SKM-1 (cell line): ENCODE data around the gene TIMP2.

Experiments
- DNase-seq: peaks from one replicate; lab custom pipeline; 2025; ENCODE audit not compliant: unreplicated experiment; lab: John Stamatoyannopoulos, UW

The TIMP2 gene

DNA sequence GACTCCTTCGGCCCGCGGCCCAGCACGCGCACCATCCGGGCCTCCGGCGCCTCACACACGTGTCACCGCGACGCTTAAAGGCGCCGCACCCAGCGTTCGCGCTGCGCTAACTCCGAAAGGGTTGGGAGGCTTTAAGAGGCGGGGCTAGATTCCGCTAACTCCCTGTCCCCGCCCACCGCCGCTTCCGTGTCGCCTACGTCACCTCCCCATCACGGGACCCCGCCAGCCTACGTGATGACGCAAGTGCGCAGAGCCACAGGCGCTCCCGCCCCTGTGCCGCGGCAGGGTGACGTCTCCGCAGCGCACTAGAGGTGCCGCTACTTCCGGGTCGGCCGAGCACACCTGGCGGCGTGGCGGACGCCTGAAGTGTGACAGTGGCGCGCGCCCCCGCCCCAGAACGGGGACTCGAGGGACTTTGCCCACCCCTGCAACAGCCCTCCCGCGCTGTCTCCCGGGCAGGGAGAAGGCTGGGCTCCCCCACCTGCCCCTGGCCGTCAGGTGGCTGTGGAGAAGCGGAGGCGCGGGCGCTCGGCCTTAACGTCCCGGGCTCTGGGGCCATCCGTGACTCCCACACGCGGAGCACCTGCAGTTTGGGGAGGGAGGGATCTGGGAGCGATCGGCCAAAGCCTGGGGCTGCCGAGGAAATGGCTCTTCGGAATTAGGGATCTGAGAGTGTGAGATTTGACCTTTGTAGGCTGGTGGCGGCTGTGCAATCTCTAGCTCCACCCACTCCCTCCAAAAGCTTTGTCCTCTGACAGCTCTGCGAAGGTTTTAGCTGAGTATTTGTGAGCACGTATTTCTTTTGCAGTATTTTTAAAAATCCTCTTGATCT is 84.2 kb downstream of the TIMP2 start, which contains the start of gene USP36:
Gene USP36 (minus strand): TSS at position 35 of the 832 bp plus-strand sequence. CDS start 4,451 bp downstream, outside the sequence.
- peak; percentile 93 for DNase-seq

DNA sequence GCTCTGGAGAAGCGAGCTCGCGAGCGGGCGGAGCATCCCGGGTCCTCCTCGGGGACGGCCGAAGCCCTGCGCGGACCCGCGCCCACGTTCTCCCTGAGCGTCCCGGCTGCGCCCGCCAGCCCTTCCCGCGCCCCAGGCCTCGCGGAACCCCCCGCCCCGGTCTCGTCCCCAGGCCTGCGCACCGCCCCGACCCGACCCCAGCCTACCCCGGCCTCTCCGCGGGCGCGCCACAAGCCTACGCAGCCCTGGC is 84.7 kb downstream of the TIMP2 start:
- DNase-seq, result no peak

DNA sequence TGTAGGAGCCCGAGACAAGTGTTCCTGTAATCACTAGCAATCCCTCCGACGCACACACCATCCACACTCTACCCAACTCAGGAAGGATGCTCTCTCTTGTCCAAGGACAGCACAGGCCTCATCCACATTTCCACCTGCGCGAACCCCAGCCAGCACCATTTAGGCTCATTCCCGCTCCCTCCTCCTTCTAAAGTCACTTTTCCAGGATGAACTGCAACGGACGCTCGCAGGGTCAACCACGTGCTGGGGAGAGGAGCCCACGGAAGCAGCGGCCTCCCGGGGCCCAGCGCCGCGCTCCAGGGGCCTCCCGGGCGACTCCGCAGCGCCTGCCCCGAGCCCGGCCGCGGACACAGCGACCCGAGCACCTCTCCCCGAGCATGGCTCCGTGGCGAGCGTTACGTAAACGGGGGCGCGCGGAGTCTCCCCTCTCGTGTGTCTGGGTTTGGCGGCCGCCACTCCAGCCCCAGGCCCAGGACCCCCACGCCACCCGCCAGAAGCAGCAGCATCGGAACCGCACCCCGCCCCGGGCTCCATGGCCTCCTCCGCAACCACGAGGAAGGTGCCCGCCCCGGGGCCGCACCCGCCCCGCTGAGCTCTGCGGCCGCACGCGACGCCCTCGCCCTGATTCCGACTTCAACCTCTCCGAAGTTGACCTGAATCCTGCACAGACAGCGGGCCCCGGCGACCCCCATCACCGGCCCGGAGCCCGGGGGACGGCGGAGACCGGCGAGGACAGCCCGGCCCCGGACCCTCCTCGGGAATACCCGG is 85.2 kb downstream of the TIMP2 start:
- no peak for DNase-seq

DNA sequence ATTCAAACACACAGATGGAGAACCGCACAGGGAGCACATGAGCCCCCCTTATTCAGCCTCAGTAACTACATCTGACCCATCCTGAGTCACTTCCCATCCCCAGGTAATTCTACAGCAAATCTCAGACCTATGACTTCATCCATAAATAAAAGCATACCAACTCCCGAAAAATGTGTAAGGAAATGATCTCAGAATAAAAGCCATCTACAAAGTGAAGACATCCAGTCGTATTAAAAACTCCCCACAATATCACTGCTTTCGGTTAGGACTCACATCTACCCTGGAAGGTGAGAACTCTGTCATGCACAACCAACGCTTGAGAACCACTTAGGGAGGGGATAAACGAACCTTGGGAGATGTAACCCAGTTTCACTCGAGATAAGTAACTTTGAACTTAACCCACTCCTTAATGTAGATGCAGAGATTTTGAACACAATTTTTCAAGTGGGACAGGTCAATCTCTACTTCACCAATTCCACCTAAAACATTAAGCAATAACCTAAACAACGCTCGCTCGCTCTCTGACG is 85.9 kb downstream of the TIMP2 start:
- DNase-seq, result no peak

DNA sequence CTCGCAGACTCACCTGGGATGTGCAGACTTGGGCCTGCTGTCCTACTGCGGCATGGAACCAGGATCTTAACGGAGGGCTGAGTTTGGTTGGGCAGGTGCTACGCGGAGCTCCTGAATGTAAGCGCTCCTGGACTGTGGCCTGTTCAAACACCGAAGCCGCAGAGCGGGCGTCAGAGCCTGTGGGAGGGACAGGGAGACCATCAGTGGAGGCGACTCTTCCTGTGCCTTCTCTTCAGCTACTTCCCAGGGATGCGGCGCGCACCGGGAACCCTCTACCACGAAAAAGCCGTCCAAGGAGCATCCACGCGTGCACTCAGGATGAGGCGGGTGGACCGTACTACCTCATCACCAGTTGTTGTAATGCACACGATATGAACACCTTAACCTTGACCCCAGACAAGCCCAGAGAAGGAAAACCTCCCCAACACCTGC is 86.6 kb downstream of the TIMP2 start:
- DNase-seq, result no peak

DNA sequence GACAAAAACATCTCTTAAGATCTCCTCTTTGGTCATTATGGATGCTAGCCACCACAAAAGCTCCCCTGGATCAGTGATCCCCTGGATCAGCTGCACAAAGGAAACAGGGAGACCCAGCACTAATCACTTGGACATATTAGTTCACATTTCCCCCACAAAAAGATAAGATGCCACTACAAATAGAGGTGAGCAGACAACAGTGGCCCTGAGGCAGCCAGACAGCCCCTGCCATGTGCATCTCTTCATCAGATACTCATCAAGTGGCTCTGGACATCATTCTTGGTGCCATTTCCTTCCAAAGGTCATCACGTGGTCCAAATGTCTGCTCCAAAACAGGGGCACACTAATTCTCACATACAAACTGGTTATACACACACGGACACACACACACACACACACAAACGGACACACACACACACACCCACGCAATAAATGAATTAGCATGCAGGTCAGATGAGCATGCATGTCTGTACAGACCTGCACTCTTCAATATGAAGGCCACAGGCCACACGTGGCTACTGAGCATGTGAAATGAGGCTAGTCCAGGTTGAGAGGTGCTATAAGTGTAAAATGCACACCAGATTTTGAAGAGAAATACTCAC is 88.7 kb downstream of the TIMP2 start:
- no peak for DNase-seq

DNA sequence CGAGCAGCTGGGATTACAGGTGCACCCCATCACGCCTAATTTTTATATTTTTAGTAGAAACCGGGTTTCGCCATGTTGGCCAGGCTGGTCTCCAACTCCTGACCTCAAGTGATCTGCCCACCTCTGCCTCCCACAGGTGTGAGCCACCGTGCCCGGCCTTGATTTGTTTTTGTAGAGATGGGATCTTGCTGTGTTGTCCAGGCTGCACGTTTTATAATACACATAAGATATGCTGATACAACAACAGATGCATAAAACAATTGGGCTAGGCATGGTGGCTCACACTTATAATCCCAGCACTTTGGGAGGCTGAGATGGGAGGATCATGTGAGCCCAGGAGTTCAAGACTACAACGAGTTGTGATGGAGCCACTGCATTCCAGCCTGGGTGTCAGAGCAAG is 90.6 kb downstream of the TIMP2 start:
- no peak for DNase-seq

DNA sequence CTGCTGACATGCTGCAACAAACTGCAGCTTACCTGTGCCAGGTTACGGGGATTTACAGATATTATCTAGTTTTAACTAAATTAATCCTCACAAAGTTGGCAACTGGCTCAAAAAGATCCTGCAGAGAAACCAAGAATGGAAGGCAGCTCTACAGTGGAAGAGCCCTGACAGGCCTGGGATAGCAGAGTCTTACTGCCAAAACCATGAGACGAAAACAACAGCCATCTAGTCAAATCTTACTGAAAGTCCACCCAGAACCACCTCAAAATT is 92.7 kb downstream of the TIMP2 start:
- no peak for DNase-seq

DNA sequence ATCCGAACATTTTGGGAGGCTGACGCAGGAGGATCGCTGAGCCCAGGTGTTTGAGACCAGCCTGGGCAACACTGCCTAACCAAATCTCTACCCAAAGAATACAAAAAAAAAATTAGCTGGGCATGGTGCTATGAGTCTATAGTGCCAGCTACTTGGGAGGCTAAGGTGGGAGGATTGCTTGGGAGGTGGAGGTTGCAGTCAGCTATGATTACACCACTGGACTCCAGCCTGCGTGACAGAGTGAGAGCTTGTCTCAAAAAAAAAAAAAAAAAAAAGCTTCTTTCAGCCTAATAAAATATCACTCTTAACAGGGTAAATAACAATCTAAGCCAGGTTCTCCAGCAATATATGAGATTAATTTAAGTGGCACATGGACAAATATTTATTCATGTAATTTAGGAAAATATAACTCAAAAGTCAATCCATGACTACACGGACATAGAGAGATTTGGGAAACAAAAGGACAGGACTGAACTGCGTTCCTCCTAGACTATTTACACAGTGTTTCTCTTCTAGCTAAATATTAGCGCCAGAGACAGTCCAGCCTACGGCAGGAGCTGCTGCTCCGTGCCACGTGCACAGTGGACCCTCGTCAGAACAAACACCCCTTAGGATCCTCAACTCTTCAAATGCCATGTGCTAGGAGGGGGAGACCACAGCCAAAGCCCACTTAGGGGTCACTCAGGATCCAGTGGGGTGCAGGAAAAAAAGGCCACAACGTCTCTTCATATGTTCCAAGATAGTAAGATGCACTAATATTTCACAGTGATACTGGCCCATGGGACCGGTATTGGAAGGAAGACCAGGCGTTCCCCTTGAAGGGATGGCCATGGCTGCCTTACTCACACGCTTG is 93.3 kb downstream of the TIMP2 start:
- no peak for DNase-seq

DNA sequence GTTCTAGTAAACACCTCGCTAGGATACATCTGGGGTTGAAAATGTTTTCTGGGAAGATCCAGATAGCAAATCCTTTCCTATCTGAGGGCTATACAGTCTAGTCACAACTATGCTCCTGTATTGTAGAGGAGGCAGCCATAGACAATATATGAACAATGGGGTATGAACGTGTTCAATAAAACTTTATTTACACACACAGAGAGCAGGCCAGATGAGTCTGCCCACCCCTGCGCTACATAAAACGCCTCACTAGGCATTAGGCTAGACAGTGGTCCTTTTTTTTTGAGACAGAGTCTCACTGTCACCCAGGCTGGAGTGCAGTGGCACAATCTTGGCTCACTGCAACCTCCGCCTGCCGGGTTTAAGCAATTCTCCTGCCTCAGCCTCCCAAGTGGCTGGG is 95.7 kb downstream of the TIMP2 start:
- no peak for DNase-seq

DNA sequence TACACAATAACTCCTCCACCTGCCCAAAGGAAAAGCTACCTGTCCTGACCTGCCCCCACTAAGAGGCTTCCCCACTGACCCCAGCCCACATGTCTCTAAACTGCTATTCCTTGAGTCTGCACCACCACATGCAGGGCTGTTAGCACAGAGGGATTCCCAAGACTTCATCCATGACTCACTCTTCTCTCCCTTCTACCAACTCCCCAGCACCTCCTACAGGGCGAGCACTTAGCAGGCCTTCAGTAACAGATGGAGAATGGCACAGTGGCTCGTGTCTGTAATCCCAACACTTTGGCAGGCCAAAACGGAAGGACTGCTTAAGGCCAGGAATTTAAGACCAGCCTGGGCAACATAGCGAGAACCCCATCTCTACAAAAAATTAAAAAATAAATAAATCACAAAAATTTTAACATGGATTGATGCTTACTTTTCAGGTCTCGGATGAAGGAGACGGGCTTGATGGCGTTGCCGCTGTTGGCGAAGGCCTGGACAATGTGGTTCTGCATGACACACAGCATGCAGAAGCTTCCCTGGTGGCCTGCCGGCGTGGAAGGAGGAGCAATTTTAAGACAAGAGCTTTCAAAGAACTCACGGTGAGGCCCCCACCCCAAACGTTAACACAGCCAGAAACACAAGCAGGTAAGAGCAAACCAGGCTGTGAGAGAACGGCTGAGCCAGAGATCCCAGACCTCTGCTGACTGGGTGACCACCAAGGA is 96.6 kb downstream of the TIMP2 start:
- no peak for DNase-seq

DNA sequence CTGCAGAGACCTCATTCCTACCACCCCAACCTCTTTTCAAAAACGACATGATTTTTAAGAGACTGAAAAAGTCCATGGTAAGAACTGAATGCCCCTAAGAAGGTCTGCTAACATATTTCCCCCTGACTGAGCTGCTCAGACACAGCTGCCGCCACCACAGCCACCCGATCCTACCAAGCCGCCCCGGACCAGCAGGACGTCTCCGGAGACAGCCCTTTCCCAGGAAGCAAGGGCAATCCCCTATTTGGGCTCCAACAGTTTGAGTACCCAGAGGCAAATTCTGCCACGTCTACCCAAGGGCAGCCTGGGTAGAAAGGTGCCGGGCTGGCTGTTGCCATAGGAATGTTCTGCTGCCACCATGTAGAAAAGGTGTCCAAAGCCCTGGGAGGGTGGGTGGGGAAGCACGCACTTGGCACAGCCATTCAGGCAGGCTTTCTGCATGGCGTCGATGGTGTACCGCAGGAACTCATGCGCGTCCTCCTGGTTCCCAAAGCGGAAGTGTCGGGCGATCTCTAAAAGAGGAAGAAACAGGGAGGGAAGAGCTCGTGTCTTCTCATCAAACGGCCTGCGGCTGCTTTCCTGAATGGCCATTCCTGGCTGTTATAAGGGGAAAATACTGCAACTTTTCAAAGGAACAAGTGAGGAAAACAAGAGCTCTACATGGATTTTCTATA is 98.2 kb downstream of the TIMP2 start:
- no peak for DNase-seq

DNA sequence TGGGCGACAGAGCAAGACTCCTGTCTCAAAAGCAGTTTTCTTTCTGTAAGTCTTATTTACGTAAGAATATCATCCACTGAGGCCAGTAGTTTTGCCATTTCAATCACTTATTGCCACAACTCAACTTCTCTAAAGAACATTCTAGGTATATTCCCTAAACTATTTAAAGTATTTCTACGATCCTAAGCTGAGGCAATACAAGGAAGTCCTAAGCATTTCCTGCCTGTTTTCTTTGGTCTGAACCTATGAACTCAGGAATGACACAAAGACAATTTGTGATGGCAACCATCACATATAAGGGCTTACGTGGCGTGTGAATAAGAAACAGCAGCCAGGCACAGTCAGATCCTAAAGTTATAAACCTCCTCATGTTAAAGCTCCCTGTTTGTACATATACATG is 98.8 kb downstream of the TIMP2 start:
- no peak for DNase-seq

DNA sequence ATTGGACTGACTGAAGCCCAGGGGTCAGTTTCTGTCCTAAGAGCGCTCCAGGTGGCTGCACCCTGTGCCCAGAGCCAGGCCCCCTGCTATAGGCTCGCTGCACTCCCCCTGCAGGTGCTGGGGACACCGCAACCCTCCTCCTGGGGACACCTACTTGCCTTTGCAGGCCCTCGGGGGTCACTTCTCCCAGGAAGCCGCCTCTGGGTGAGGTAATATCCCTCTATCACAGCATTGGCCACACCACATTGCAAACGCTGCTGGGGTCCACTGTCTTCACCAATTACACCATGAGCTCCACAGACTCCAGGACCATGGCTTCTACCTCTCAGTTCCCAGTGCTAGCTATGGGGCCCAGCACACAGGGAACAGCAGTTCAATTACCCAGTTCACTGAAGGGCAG is 99.5 kb downstream of the TIMP2 start:
- no peak for DNase-seq

DNA sequence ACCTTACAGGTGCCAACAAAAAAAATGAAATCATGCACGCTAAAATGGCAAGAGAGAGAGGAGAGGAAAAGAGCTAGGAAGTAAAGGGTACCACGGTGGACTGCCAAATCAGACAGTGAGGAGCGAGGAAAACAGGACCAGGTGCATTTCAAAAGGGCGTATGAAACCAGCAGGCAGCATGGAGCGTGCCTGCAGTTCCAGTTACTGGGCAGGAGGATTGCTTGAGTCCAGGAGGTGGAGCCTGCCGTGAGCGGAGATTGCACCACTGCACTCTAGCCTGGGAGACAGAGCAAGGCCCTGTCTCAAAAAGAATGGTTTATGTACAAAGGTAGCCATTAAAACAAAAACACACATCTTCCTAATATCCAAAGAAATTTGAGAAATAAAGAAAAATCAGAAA is 100.9 kb downstream of the TIMP2 start:
- DNase-seq, result no peak

DNA sequence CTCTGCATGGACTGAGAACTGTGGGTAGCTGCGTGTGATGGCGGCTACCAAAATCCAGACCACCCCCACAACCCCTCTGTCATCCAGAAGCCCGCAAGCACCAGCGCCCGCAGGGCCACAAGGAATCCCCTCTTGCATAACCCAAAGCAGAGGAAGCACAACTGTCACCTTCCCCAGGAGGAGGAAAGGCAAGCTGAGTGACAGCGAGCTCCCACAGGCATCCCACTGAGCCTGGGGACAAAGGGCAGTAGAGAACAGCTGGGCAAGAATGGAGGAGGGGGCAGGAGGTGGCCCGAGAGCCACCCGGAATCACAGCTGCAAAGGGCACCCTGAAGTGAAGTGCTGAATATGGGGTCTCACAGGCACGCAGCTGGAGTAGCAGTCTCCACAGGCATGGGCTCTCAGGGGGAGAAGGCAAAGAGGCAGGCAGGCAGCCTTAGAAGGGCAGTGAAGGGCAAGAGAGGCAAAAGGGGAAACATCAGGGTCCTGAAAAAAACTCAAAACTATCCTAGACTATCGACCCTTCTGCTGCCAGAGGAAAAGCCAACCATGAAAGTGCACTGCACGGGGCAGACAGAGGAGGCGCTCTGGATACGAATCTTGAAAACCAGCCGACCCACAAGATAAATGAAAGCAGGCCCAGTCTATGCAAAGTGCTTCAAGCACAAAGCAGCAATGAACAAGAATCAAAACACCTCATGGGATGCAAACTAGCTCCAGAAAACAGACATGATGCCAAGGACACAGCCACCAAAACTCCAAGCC is 101.7 kb downstream of the TIMP2 start:
- no peak for DNase-seq

DNA sequence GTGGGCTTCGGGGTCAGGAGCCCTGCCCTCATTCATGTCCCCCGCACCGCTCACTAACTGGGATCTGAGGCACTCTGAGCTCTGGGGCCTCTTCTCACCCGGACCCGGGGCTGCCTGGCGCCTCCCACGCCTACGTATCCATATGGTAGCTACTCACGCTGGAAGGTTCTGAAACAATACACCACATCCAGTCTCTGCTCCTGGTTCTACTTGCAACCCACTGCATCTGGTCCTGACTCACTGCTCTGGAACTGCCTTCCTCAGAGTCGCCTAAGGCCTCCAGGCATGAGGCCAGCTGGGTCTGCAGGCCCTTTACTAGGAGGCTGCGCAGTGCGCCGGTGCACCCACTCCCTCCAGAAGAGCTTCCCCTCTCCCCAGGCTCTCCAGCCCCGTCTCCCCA is 102.6 kb downstream of the TIMP2 start:
- DNase-seq, result no peak

DNA sequence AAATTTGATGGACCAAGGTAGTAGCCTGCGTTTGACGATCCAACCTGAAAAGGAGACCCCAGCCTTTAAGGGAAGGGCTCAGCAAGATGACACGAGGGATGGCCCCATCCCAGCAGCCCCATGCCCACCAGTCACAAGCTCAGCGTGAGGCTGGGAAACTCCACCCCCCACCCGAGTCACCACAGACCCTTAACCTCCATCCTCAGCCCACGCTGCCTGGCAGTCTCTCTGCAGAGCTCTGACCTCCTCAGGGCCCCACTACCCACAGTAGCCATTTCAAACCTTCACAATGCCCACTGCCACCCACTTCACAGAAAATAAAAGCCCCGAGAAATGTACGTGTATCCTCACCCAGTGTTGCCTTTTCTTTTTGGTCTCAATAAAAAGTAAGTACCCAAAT is 103.2 kb downstream of the TIMP2 start:
- no peak for DNase-seq

DNA sequence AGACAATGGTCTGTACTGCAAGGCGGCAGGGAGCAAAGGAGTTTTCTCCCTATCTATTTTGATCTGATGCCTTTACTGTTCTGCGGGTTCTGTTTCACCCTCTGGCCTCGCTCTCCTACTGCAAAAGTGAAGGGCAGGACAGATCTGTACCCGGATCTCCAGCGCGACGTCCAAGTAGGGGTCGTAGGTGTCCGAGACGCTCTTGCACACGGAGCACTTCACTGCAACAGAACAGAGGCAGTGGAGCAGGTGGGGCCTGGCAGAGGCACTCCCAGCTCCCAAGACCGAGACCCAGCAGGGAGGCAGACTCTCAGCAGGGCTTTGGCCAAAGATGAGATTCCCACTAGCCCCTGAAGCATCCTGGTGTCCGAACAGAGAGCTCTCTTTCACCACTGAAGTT is 104.3 kb downstream of the TIMP2 start:
- no peak for DNase-seq
